ENCODE results near the gene CCL18. TPM values are rescaled to one million over a fixed set of nuclear protein-coding genes. Genes with fewer than 3 reads are reported as not detected.

Gene CCL18
- total and polyA plus RNA-seq, 2 of the 8 experiments (the other 6 are each of a cell fraction or from before 2014, with no cell fraction given), result not detected

- Histone ChIP-seq H3K23me2 (ENCODE audit: low read depth, low read length) (no peaks in the 10 kb centered on the region), H3K9ac (replicated peaks in 1 of 4; ENCODE audit: extremely low read depth in 1 of 4, low read depth in 3 of 4, low read length in 3 of 4) (no peak overlapping the region), H3K4me2 (ENCODE audit: insufficient read depth in 1 of 2, low read depth in 2 of 2, low read length in 2 of 2) (no peak overlapping the region), H3K79me1 (ENCODE audit: low read depth, low read length) (no peaks in the 10 kb centered on the region), H3K4ac (replicated peaks; ENCODE audit: insufficient read length, low read depth, low read length) (no peak overlapping the region), H4K8ac (ENCODE audit: extremely low read depth, insufficient read depth, low read length) (no peak overlapping the region), H3K23ac (ENCODE audit: insufficient read length) (no peak overlapping the region), H2AFZ (ENCODE audit: low read length) (no peak overlapping the region), H3K4me1 (replicated peaks in 1 of 4; ENCODE audit: control insufficient read depth in 3 of 4, insufficient read depth in 4 of 4, low read length in 3 of 4) (no peaks in the 10 kb centered on the region), H4K20me1 (replicated peaks in 1 of 2; ENCODE audit: control insufficient read depth in 1 of 2, insufficient read depth in 2 of 2, low read length in 2 of 2) (no peaks in the 10 kb centered on the region), H2BK20ac (ENCODE audit: low read length) (no peak overlapping the region), H3K79me2 (ENCODE audit: control insufficient read depth in 1 of 2, insufficient read depth in 2 of 2, low read length in 2 of 2) (no peaks in the 10 kb centered on the region), H4K91ac (replicated peaks; ENCODE audit: insufficient read length, low read length) (no peak overlapping the region), H2BK12ac (ENCODE audit: low read depth, low read length) (no peak overlapping the region), H3K36me3 (ENCODE audit: control insufficient read depth in 2 of 4, insufficient read depth in 4 of 4, low read length in 3 of 4) (no peaks in the 10 kb centered on the region), H2AK5ac (ENCODE audit: low read depth, low read length) (no peak overlapping the region), H2BK15ac (ENCODE audit: low read length) (no peak overlapping the region), H2BK120ac (replicated peaks; ENCODE audit: low read depth, low read length) (no peak overlapping the region), H3K18ac (ENCODE audit: extremely low read depth, low read length) (no peak overlapping the region), H3K56ac (replicated peaks; ENCODE audit: insufficient read length, low read depth, low read length) (no peak overlapping the region), H3K27ac (ENCODE audit: low read depth, low read length) (no peak overlapping the region), H3K4me3 (ENCODE audit: extremely low read depth in 1 of 4, insufficient read depth in 2 of 4, low read depth in 3 of 4, low read length in 4 of 4) (no peak overlapping the region), H3K14ac (ENCODE audit: insufficient read length) (no peak overlapping the region), H3K27me3 (replicated peaks in 1 of 4; ENCODE audit: control insufficient read depth in 3 of 4, extremely low read depth in 1 of 4, insufficient read depth in 3 of 4, low read length in 3 of 4) (no peaks in the 10 kb centered on the region), H3K9me3 (ENCODE audit: insufficient read depth in 2 of 2, low read depth in 1 of 2, low read length in 1 of 2) (0 out of 4 replicates have a peak, but pooled peaks cover 0 to 3% of the 10 kb centered on the region in 2 experiments), H2BK5ac (ENCODE audit: low read depth, low read length) (no peak overlapping the region), H4K5ac (ENCODE audit: insufficient read length, low read depth, low read length) (no peak overlapping the region)
- no peak for FAIRE-seq
- ChIA-PET CTCF (ENCODE audit: partially characterized antibody) (interaction anchor here (0.6 kb wide), 1 partner anchor 136 kb away, joined by 3 read pairs; no protein-coding TSS in a partner anchor), POLR2A (ENCODE audit: partially characterized antibody) (no interaction called here)
- no peak for DNase-seq (ENCODE audit: low read depth in 1 of 2, low spot score in 2 of 2)
- no peak for TF ChIP-seq CHD1 (IDR thresholded peaks at IDR 0.05; ENCODE audit: low read depth, low read length)
- TF ChIP-seq SIX5 (IDR thresholded peaks at IDR 0.05; ENCODE audit: low read depth, low read length), result no peak
- no peak for TF ChIP-seq CBX5 (IDR thresholded peaks at IDR 0.05; ENCODE audit: low read depth, low read length)
- no peak for TF ChIP-seq YY1 (IDR thresholded peaks at IDR 0.05; ENCODE audit: low read depth, low read length)
- TF ChIP-seq SP4 (IDR thresholded peaks at IDR 0.05; ENCODE audit: low read length), result no peak
- no peak for TF ChIP-seq HDAC6 (IDR thresholded peaks at IDR 0.05; ENCODE audit: low read depth, low read length)
- TF ChIP-seq EP300 (IDR thresholded peaks at IDR 0.05; ENCODE audit: borderline replicate concordance in 1 of 2, low read depth in 2 of 2, low read length in 2 of 2), result no peak
- no peak for TF ChIP-seq RFX5 (IDR thresholded peaks at IDR 0.05; ENCODE audit: borderline replicate concordance, low read depth, low read length)
- no peak for TF ChIP-seq EZH2 (IDR thresholded peaks at IDR 0.05; ENCODE audit: low read depth, low read length, severe bottlenecking)
- no peak for TF ChIP-seq CREB1 (IDR thresholded peaks at IDR 0.05)
- no peak for TF ChIP-seq MAX (IDR thresholded peaks at IDR 0.05)
- no peak for TF ChIP-seq PHF8 (conservative IDR thresholded peaks at IDR 0.05; ENCODE audit: low read depth, low read length)
- TF ChIP-seq RXRA (IDR thresholded peaks at IDR 0.05; ENCODE audit: insufficient read depth, low read depth, low read length), result no peak
- no peak for TF ChIP-seq EGR1 (IDR thresholded peaks at IDR 0.05; ENCODE audit: borderline replicate concordance, low read depth, low read length)
- no peak for TF ChIP-seq TAF7 (optimal IDR thresholded peaks at IDR 0.05; ENCODE audit: borderline replicate concordance, low read depth, low read length)
- TF ChIP-seq BCL11A (IDR thresholded peaks at IDR 0.05; ENCODE audit: low read depth in 2 of 2, low read length in 2 of 2), result no peak
Measured at GRCh38 chr17:36112572-36112971, 48.5 kb downstream of the CCL18 start.

All from H1 (cell line).